ENCODE measurements around the gene USP32. TPM values are rescaled to one million over a fixed set of nuclear protein-coding genes. Genes with fewer than 3 reads are reported as not detected.

Gene USP32
- total and polyA plus RNA-seq, 2 of the 8 experiments (the other 6 are each of a cell fraction or from before 2014, with no cell fraction given), result 29.6 to 112 TPM

GRCh38 chr17:60173304-60173819, 218.6 kb downstream of the USP32 start:
- Histone ChIP-seq H2BK20ac (ENCODE audit: low read length) (no peak overlapping the region), H3K4me1 (replicated peaks in 1 of 4; ENCODE audit: control insufficient read depth in 3 of 4, insufficient read depth in 4 of 4, low read length in 3 of 4) (peaks cover 0 to 5% (median under 1%) of the 10 kb centered on the region in 4 experiments; a peak in 3 of 7 replicates), H3K4ac (replicated peaks; ENCODE audit: insufficient read length, low read depth, low read length) (no peak overlapping the region), H3K56ac (replicated peaks; ENCODE audit: insufficient read length, low read depth, low read length) (no peak overlapping the region), H3K27me3 (replicated peaks in 1 of 4; ENCODE audit: control insufficient read depth in 3 of 4, extremely low read depth in 1 of 4, insufficient read depth in 3 of 4, low read length in 3 of 4) (no peaks in the 10 kb centered on the region), H3K9ac (replicated peaks in 1 of 4; ENCODE audit: extremely low read depth in 1 of 4, low read depth in 3 of 4, low read length in 3 of 4) (no peak overlapping the region), H2AK5ac (ENCODE audit: low read depth, low read length) (no peak overlapping the region), H4K8ac (ENCODE audit: extremely low read depth, insufficient read depth, low read length) (no peak overlapping the region), H3K27ac (ENCODE audit: low read depth, low read length) (no peak overlapping the region), H4K91ac (replicated peaks; ENCODE audit: insufficient read length, low read length) (no peak overlapping the region), H4K5ac (ENCODE audit: insufficient read length, low read depth, low read length) (no peak overlapping the region), H3K14ac (ENCODE audit: insufficient read length) (no peak overlapping the region), H3K79me1 (ENCODE audit: low read depth, low read length) (no peaks in the 10 kb centered on the region), H2BK12ac (ENCODE audit: low read depth, low read length) (no peak overlapping the region), H4K20me1 (replicated peaks in 1 of 2; ENCODE audit: control insufficient read depth in 1 of 2, insufficient read depth in 2 of 2, low read length in 2 of 2) (no peaks in the 10 kb centered on the region), H2BK5ac (ENCODE audit: low read depth, low read length) (no peak overlapping the region), H3K4me2 (ENCODE audit: insufficient read depth in 1 of 2, low read depth in 2 of 2, low read length in 2 of 2) (no peak overlapping the region), H2AFZ (ENCODE audit: low read length) (no peak overlapping the region), H3K79me2 (ENCODE audit: control insufficient read depth in 1 of 2, insufficient read depth in 2 of 2, low read length in 2 of 2) (no peaks in the 10 kb centered on the region), H2BK15ac (ENCODE audit: low read length) (no peak overlapping the region), H3K4me3 (ENCODE audit: extremely low read depth in 1 of 4, insufficient read depth in 2 of 4, low read depth in 3 of 4, low read length in 4 of 4) (no peak overlapping the region), H2BK120ac (replicated peaks; ENCODE audit: low read depth, low read length) (no peak overlapping the region), H3K18ac (ENCODE audit: extremely low read depth, low read length) (no peak overlapping the region), H3K36me3 (ENCODE audit: control insufficient read depth in 2 of 4, insufficient read depth in 4 of 4, low read length in 3 of 4) (peaks cover 0 to 6% (median 0%) of the 10 kb centered on the region in 4 experiments; a peak in 2 of 8 replicates), H3K9me3 (ENCODE audit: insufficient read depth in 2 of 2, low read depth in 1 of 2, low read length in 1 of 2) (no peaks in the 10 kb centered on the region), H3K23ac (ENCODE audit: insufficient read length) (no peak overlapping the region), H3K23me2 (ENCODE audit: low read depth, low read length) (no peaks in the 10 kb centered on the region; the same call in 1 of the 2 replicates)
- FAIRE-seq (no peak), DNase-seq (ENCODE audit: low read depth in 1 of 2, low spot score in 2 of 2) (no peak)
- CTCF ChIA-PET (ENCODE audit: partially characterized antibody), result interaction anchor here (0.7 to 5.6 kb wide), 9 partner anchors 11 to 250 kb away, joined by 3 to 51 read pairs (median 3); partner anchors contain the start of gene CA4
- 96% methylated on average over 2 of the region's 2 CpGs; no CpG with 5 or more reads in 1 of the 2 experiments for WGBS, 2 experiments (ENCODE audit: extremely low coverage in 1 of 2, insufficient coverage in 1 of 2, insufficient read length in 1 of 2, insufficient replicate concordance in 2 of 2, low coverage in 1 of 2, low lambda C conversion rate in 2 of 2, missing lambda C conversion rate in 1 of 2)
- TF ChIP-seq GTF2F1 (IDR thresholded peaks at IDR 0.05; ENCODE audit: borderline replicate concordance, low read depth, low read length) (no peak), CTCF (IDR thresholded peaks at IDR 0.05; ENCODE audit: control extremely low read depth in 1 of 3, insufficient read depth in 1 of 3, low read depth in 1 of 3, low read length in 3 of 3) (no peak), JUND (IDR thresholded peaks at IDR 0.05; ENCODE audit: low read length) (no peak), BCL11A (IDR thresholded peaks at IDR 0.05; ENCODE audit: low read depth in 2 of 2, low read length in 2 of 2) (no peak), GABPA (IDR thresholded peaks at IDR 0.05; ENCODE audit: borderline replicate concordance, insufficient read depth, low read length) (no peak), MAFK (IDR thresholded peaks at IDR 0.05; ENCODE audit: low read depth, low read length) (no peak), SAP30 (IDR thresholded peaks at IDR 0.05; ENCODE audit: insufficient read depth, insufficient replicate concordance, low read length) (no peak), ZNF274 (IDR thresholded peaks at IDR 0.05; ENCODE audit: borderline replicate concordance, extremely low read depth, low read length) (no peak), ASH2L (IDR thresholded peaks at IDR 0.05; ENCODE audit: low read length) (no peak), TAF7 (optimal IDR thresholded peaks at IDR 0.05; ENCODE audit: borderline replicate concordance, low read depth, low read length) (no peak)
- POLR2A ChIA-PET (ENCODE audit: partially characterized antibody), result interaction anchor here (1.6 to 2.3 kb wide), 3 partner anchors 10 to 22 kb away, joined by 3 to 9 read pairs (median 5); no protein-coding TSS in a partner anchor
